HepG2 (cell line): Measurements from ENCODE around the gene BTG3. TPM values are rescaled to one million over a fixed set of nuclear protein-coding genes. Genes with fewer than 3 reads are reported as not detected.

Source experiments
- AHDC1 ChIP-seq: sonication (generic); formaldehyde crosslinking; IDR thresholded peaks from 2 replicates; pipeline ENCODE4 v1.5.1; 2020; ENCODE audit warnings: mild to moderate bottlenecking, missing genetic modification reagents, borderline replicate concordance
- MYC ChIP-seq: sonication (generic); formaldehyde crosslinking; IDR thresholded peaks from 2 replicates; pipeline ENCODE4 v1.9.0; 2021; ENCODE audit warnings: missing genetic modification reagents, borderline replicate concordance
- MYPOP ChIP-seq: sonication (generic); formaldehyde crosslinking; IDR thresholded peaks from 2 replicates; pipeline ENCODE4 v1.8.1; 2023; ENCODE audit warnings: mild to moderate bottlenecking, moderate library complexity, missing genetic modification reagents
- RNF2 ChIP-seq: fragments of 450-650 bp; conservative IDR thresholded peaks from 2 replicates; pipeline ENCODE4 v1.6.1; 2016; ENCODE audit warnings: low read depth
- SUZ12 ChIP-seq: fragments of 150-350 bp; IDR thresholded peaks from 2 replicates; pipeline ENCODE4 v1.6.1; 2014; ENCODE audit warnings: low read depth, low read length
- TERF1 ChIP-seq: sonication (generic); formaldehyde crosslinking; IDR thresholded peaks from 2 replicates; pipeline ENCODE4 v1.8.0; 2022; ENCODE audit warnings: mild to moderate bottlenecking, missing genetic modification reagents, moderate library complexity
- ZBTB40 ChIP-seq, 2 experiments: fragments of 450-650 bp in 1 of 2; sonication (generic) in 1 of 2; formaldehyde crosslinking in 1 of 2; IDR thresholded peaks; 2 replicates each; pipeline versions ENCODE4 v1.6.1 to v1.8.0; 2016 to 2022; ENCODE audit warnings: antibody characterized with exemption in 1 of 2, mild to moderate bottlenecking in 1 of 2, missing genetic modification reagents in 1 of 2
- ZNF431 ChIP-seq: sonication (generic); formaldehyde crosslinking; IDR thresholded peaks from 2 replicates; pipeline ENCODE4 v1.9.0; 2022; ENCODE audit warnings: missing genetic modification reagents, low read depth, mild to moderate bottlenecking, borderline replicate concordance
- polyA plus RNA-seq, 8 experiments: library from polyadenylated mRNA; depleted of rRNA in 3 of 8; stranded (reverse) in 7 of 8; unstranded in 1 of 8; fragments of >200 nt; fragmentation: Illumina TruSeq in 4 of 8; extraction: Trizol in 4 of 8; gene quantifications; 2 replicates each; pipeline versions ENCODE4 v1.2.1 to v1.2.3, GENCODE V29; 2011 to 2016; ENCODE audit warnings: low read depth in 4 of 8, missing spikeins in 1 of 8, mixed read lengths in 1 of 8; ENCODE audit not compliant: insufficient read depth in 1 of 8
- total RNA-seq, 5 experiments: library from RNA; depleted of rRNA; stranded (reverse); fragments of >200 nt; fragmentation: Illumina TruSeq; extraction: Trizol; gene quantifications; 2 replicates each; pipeline ENCODE4 v1.2.3, GENCODE V29; 2016; ENCODE audit warnings: low read depth in 1 of 5

BTG3 gene
- total and polyA plus RNA-seq, 2 of the 13 experiments (the other 11 are each of a cell fraction or from before 2014, with no cell fraction given), result 13.9 to 27.4 TPM

GRCh38 chr21:17612565-17613241 lies at the start of gene BTG3 (continued):
- no peak for TF ChIP-seq AHDC1
- no peak for TF ChIP-seq SUZ12
- no peak for TF ChIP-seq MYC (CRISPR knock-in tag)
- 0 out of 2 replicates have a peak, but pooled peaks have one; percentile 40 for TF ChIP-seq MYPOP (CRISPR knock-in tag)
- no peak for TF ChIP-seq ZBTB40 (IDR thresholded peaks at IDR 0.05)
- peak; percentile 38; the same call in 1 of the 2 replicates for TF ChIP-seq ZBTB40 (CRISPR knock-in tag; IDR thresholded peaks at IDR 0.05)
- TF ChIP-seq TERF1 (CRISPR knock-in tag), result peak; percentile 42; the same call in 1 of the 2 replicates
- TF ChIP-seq RNF2, result peak; percentile 89; the same call in 1 of the 2 replicates
- peak; percentile 80; the same call in 1 of the 2 replicates for TF ChIP-seq ZNF431 (CRISPR knock-in tag)
